Loucy (cell line): ENCODE measurements around the gene EVA1B.

Source experiments
- H2AFZ ChIP-seq: fragments of 200-600 bp; sonication (generic); 2 replicates; pipeline ENCODE4 v1.6.0; 2016; ENCODE audit warnings: antibody characterized with exemption, mild to moderate bottlenecking, low read length, moderate library complexity
- H3F3A ChIP-seq: fragments of 200-600 bp; 2 replicates; pipeline ENCODE4 v1.6.0; 2016; ENCODE audit warnings: antibody characterized with exemption, low read depth, mild to moderate bottlenecking
- H3K27me3 ChIP-seq: fragments of 200-600 bp; sonication (generic); 2 replicates; pipeline ENCODE4 v1.6.1; 2014; ENCODE audit warnings: low read length, mild to moderate bottlenecking; ENCODE audit not compliant: insufficient read depth, poor library complexity, severe bottlenecking
- H3K36me3 ChIP-seq: fragments of 200-600 bp; sonication (generic); 2 replicates; pipeline ENCODE4 v1.6.1; 2016; ENCODE audit warnings: low read length; ENCODE audit not compliant: insufficient read depth
- H3K4me1 ChIP-seq: fragments of 200-600 bp; sonication (generic); 2 replicates; pipeline ENCODE4 v1.5.1; 2014; ENCODE audit warnings: low read length, mild to moderate bottlenecking; ENCODE audit not compliant: insufficient read depth, poor library complexity, severe bottlenecking
- H3K4me2 ChIP-seq: fragments of 200-600 bp; sonication (generic); 2 replicates; pipeline ENCODE4 v1.6.0; 2014; ENCODE audit warnings: antibody characterized with exemption, low read length, low read depth, mild to moderate bottlenecking; ENCODE audit not compliant: poor library complexity, severe bottlenecking
- H3K4me3 ChIP-seq: fragments of 200-600 bp; sonication (generic); 2 replicates; pipeline ENCODE4 v1.5.1; 2014; ENCODE audit warnings: low read length, mild to moderate bottlenecking, mixed read lengths; ENCODE audit not compliant: poor library complexity, severe bottlenecking
- H3K79me2 ChIP-seq: fragments of 200-600 bp; sonication (generic); 2 replicates; pipeline ENCODE4 v1.6.1; 2014; ENCODE audit warnings: low read length; ENCODE audit not compliant: insufficient read depth
- H3K9ac ChIP-seq: fragments of 200-600 bp; sonication (generic); 2 replicates; pipeline ENCODE4 v1.6.0; 2014; ENCODE audit warnings: mild to moderate bottlenecking, low read depth, low read length, moderate library complexity; ENCODE audit not compliant: poor library complexity, severe bottlenecking
- H3K9me2 ChIP-seq: fragments of 200-600 bp; sonication (generic); replicated peaks from 2 replicates; pipeline ENCODE4 v1.6.1; 2016; ENCODE audit warnings: low read depth, low read length, mixed read lengths
- H3K9me3 ChIP-seq: fragments of 200-600 bp; sonication (generic); 2 replicates; pipeline ENCODE4 v1.6.1; 2014; ENCODE audit warnings: mild to moderate bottlenecking, antibody characterized with exemption, low read length, low read depth; ENCODE audit not compliant: insufficient read depth
- H4K20me1 ChIP-seq: fragments of 200-600 bp; sonication (generic); 2 replicates; pipeline ENCODE4 v1.6.0; 2014; ENCODE audit warnings: antibody characterized with exemption, low read length, mild to moderate bottlenecking; ENCODE audit not compliant: insufficient read depth, poor library complexity, severe bottlenecking
- EZH2phosphoT487 ChIP-seq: fragments of 200-600 bp; IDR thresholded peaks from 2 replicates; pipeline ENCODE4 v1.6.1; 2018; ENCODE audit warnings: antibody characterized with exemption, mild to moderate bottlenecking, moderate library complexity, borderline replicate concordance
- TF ChIP-seq, protein P1 (sequence below): fragments of 200-600 bp; sonication (generic); conservative IDR thresholded peaks from 2 replicates; pipeline ENCODE4 v1.5.1; 2014; ENCODE audit warnings: mild to moderate bottlenecking, antibody characterized with exemption, low read length

EVA1B gene

GRCh38 chr1:36321119-36321951 is 2.1 kb downstream of the EVA1B start:
- Histone ChIP-seq H3K4me1 (peaks cover 13% of the 10 kb centered on the region), H3K4me3 (no peak overlapping the region), H3K79me2 (no peaks in the 10 kb centered on the region), H3K9me2 (no peaks in the 10 kb centered on the region), H3K4me2 (no peak overlapping the region), H3K9ac (no peak overlapping the region), H2AFZ (no peak overlapping the region), H3F3A (no peaks in the 10 kb centered on the region), H4K20me1 (no peaks in the 10 kb centered on the region), H3K36me3 (no peaks in the 10 kb centered on the region), H3K9me3 (no peaks in the 10 kb centered on the region), H3K27me3 (no peaks in the 10 kb centered on the region)
- TF ChIP-seq, protein P1, sequence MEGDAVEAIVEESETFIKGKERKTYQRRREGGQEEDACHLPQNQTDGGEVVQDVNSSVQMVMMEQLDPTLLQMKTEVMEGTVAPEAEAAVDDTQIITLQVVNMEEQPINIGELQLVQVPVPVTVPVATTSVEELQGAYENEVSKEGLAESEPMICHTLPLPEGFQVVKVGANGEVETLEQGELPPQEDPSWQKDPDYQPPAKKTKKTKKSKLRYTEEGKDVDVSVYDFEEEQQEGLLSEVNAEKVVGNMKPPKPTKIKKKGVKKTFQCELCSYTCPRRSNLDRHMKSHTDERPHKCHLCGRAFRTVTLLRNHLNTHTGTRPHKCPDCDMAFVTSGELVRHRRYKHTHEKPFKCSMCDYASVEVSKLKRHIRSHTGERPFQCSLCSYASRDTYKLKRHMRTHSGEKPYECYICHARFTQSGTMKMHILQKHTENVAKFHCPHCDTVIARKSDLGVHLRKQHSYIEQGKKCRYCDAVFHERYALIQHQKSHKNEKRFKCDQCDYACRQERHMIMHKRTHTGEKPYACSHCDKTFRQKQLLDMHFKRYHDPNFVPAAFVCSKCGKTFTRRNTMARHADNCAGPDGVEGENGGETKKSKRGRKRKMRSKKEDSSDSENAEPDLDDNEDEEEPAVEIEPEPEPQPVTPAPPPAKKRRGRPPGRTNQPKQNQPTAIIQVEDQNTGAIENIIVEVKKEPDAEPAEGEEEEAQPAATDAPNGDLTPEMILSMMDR = no peak
- no peak for TF ChIP-seq EZH2phosphoT487

DNA sequence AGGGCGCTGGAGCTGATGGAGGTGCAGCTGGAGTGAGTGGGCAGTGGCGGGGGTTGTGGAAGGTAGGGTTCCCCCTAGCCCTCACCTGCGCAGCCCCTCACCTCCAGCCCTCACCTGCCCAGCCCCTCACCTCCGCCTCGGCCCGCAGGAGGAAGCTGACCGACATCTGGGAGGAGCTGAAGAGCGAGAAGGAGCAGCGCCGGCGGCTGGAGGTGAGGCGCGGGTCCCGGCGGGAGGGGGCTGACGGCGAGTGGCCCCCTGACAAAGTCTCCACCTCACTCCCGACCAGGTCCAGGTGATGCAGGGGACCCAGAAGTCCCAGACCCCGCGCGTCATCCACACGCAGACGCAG is 2.7 kb downstream of the EVA1B start:
- no peaks in the 10 kb centered on the region for H4K20me1 ChIP-seq
- no peak overlapping the region for H3K9ac ChIP-seq
- no peaks in the 10 kb centered on the region for H3K9me3 ChIP-seq
- no peak overlapping the region for H3K4me2 ChIP-seq
- no peaks in the 10 kb centered on the region for H3K79me2 ChIP-seq
- H3F3A ChIP-seq = no peaks in the 10 kb centered on the region
- H3K36me3 ChIP-seq = no peaks in the 10 kb centered on the region
- no peaks in the 10 kb centered on the region for H3K27me3 ChIP-seq
- H3K9me2 ChIP-seq = no peaks in the 10 kb centered on the region
- peaks cover 12% of the 10 kb centered on the region for H3K4me1 ChIP-seq
- no peak for TF ChIP-seq EZH2phosphoT487
- TF ChIP-seq, protein P1 = no peak
- no peak overlapping the region for H3K4me3 ChIP-seq
- no peak overlapping the region for H2AFZ ChIP-seq

GRCh38 chr1:36320291-36320761 is 3.1 kb downstream of the EVA1B start:
- Histone ChIP-seq H3K9me2 (no peaks in the 10 kb centered on the region), H3K27me3 (no peaks in the 10 kb centered on the region), H3K4me3 (no peak overlapping the region), H3K36me3 (no peaks in the 10 kb centered on the region), H4K20me1 (no peaks in the 10 kb centered on the region), H3K79me2 (no peaks in the 10 kb centered on the region), H3F3A (no peaks in the 10 kb centered on the region), H2AFZ (no peak overlapping the region), H3K4me1 (peaks cover 12% of the 10 kb centered on the region), H3K9ac (no peak overlapping the region), H3K9me3 (no peaks in the 10 kb centered on the region), H3K4me2 (no peak overlapping the region)
- TF ChIP-seq EZH2phosphoT487 = no peak
- TF ChIP-seq, protein P1 = no peak
